ENCODE measurements around the gene CEMIP. TPM values are rescaled to one million over a fixed set of nuclear protein-coding genes. Genes with fewer than 3 reads are reported as not detected.

Gene CEMIP
- total RNA-seq, 4 donors from 2014 or later, result 5.4 to 9.2 (median 8.7) TPM

- Histone ChIP-seq H3K27ac (no peak overlapping the region), H3K4me1 (peaks cover 4% of the 10 kb centered on the region), H3K27me3 (no peaks in the 10 kb centered on the region), H3K36me3 (no peaks in the 10 kb centered on the region), H3K9me3 (no peaks in the 10 kb centered on the region), H3K4me3 (no peak overlapping the region)
- DNase-seq (ENCODE audit: low spot score in 2 of 2), result no peak
- no peak for TF ChIP-seq CTCF (IDR thresholded peaks at IDR 0.05)
- TF ChIP-seq EP300 (IDR thresholded peaks at IDR 0.05), result no peak
- no peak for TF ChIP-seq POLR2A (IDR thresholded peaks at IDR 0.05)
- TF ChIP-seq POLR2AphosphoS5 (IDR thresholded peaks at IDR 0.05), result no peak
- 45% methylated on average over 3 of the region's 3 CpGs for WGBS
These were observed 100.9 kb downstream of the CEMIP start for GRCh38 chr15:80880086-80880485.

- Histone ChIP-seq H3K4me3 (no peak overlapping the region), H3K9me3 (no peaks in the 10 kb centered on the region), H3K27ac (no peak overlapping the region), H3K4me1 (peaks cover 4% of the 10 kb centered on the region), H3K27me3 (no peaks in the 10 kb centered on the region), H3K36me3 (no peaks in the 10 kb centered on the region)
- 91% methylated on average over 2 of the region's 2 CpGs for WGBS
- DNase-seq (ENCODE audit: low spot score in 2 of 2), result no peak
- TF ChIP-seq EP300 (IDR thresholded peaks at IDR 0.05), result no peak
- no peak for TF ChIP-seq CTCF (IDR thresholded peaks at IDR 0.05)
- no peak for TF ChIP-seq POLR2AphosphoS5 (IDR thresholded peaks at IDR 0.05)
- no peak for TF ChIP-seq POLR2A (IDR thresholded peaks at IDR 0.05)
These were observed 104.5 kb downstream of the CEMIP start for GRCh38 chr15:80883641-80884040.

- TF ChIP-seq EP300 (IDR thresholded peaks at IDR 0.05) (no peak), CTCF (IDR thresholded peaks at IDR 0.05) (no peak), POLR2AphosphoS5 (IDR thresholded peaks at IDR 0.05) (no peak), POLR2A (IDR thresholded peaks at IDR 0.05) (no peak)
- 49% methylated on average over 6 of the region's 6 CpGs for WGBS
- Histone ChIP-seq H3K9me3 (no peaks in the 10 kb centered on the region), H3K4me3 (no peak overlapping the region), H3K27me3 (no peaks in the 10 kb centered on the region), H3K27ac (no peak overlapping the region), H3K36me3 (no peaks in the 10 kb centered on the region), H3K4me1 (peaks cover under 1% of the 10 kb centered on the region)
- no peak for DNase-seq (ENCODE audit: low spot score in 2 of 2)
These were observed 105.9 kb downstream of the CEMIP start for GRCh38 chr15:80885016-80885579.

- Histone ChIP-seq H3K27me3 (no peaks in the 10 kb centered on the region), H3K4me1 (no peaks in the 10 kb centered on the region), H3K36me3 (no peaks in the 10 kb centered on the region), H3K4me3 (no peak overlapping the region), H3K27ac (no peak overlapping the region), H3K9me3 (no peaks in the 10 kb centered on the region)
- DNase-seq (ENCODE audit: low spot score in 2 of 2), result no peak
- WGBS, result 69% methylated on average over 4 of the region's 4 CpGs
- TF ChIP-seq EP300 (IDR thresholded peaks at IDR 0.05) (no peak), CTCF (IDR thresholded peaks at IDR 0.05) (no peak), POLR2A (IDR thresholded peaks at IDR 0.05) (no peak), POLR2AphosphoS5 (IDR thresholded peaks at IDR 0.05) (no peak)
These were observed 108.0 kb downstream of the CEMIP start for GRCh38 chr15:80887148-80887547.

- no peak overlapping the region for H3K4me3 ChIP-seq
- no peaks in the 10 kb centered on the region for H3K27me3 ChIP-seq
- H3K9me3 ChIP-seq, result no peaks in the 10 kb centered on the region
- H3K4me1 ChIP-seq, result no peaks in the 10 kb centered on the region
- TF ChIP-seq POLR2A (IDR thresholded peaks at IDR 0.05) (no peak), POLR2AphosphoS5 (IDR thresholded peaks at IDR 0.05) (no peak), CTCF (IDR thresholded peaks at IDR 0.05) (no peak), EP300 (IDR thresholded peaks at IDR 0.05) (no peak)
- DNase-seq (ENCODE audit: low spot score in 2 of 2), result no peak
- WGBS, result 81% methylated on average over 3 of the region's 3 CpGs
- H3K36me3 ChIP-seq, result no peaks in the 10 kb centered on the region
- no peak overlapping the region for H3K27ac ChIP-seq
These were observed 109.7 kb downstream of the CEMIP start for GRCh38 chr15:80888846-80889245.
